Left renal cortex interstitium (tissue), 4 donors: ENCODE results near the gene HNF1A. TPM values are rescaled to one million over a fixed set of nuclear protein-coding genes. Genes with fewer than 3 reads are reported as not detected.

Experiments used
- DNase-seq, 4 donors: peaks; one replicate each; pipeline ENCODE4 v3.0.0-alpha.2; 2013; ENCODE audit warnings: low read depth in 4 of 4, low spot score in 2 of 4, missing footprints in 1 of 4
- polyA plus RNA-seq, 4 donors: library from polyadenylated mRNA; unstranded; fragments of 120-200 nt; gene quantifications; one replicate each; pipeline ENCODE4 v1.2.1, GENCODE V29; 2013; ENCODE audit not compliant: insufficient read length in 4 of 4

The HNF1A gene
- polyA plus RNA-seq, 4 donors = 12.2 to 24.9 (median 17.2) TPM

GRCh38 chr12:121005346-121005815 is 27.0 kb downstream of the HNF1A start:
- no peak for DNase-seq

- DNase-seq = no peak
Observed at GRCh38 chr12:121008347-121009098, 30.2 kb downstream of the HNF1A start.

GRCh38 chr12:121009741-121010140 is 31.4 kb downstream of the HNF1A start:
- DNase-seq = peak in 1 of 4 donors; percentile 46

- no peak for DNase-seq
Observed at GRCh38 chr12:121010860-121011259, 32.5 kb downstream of the HNF1A start.

GRCh38 chr12:121011820-121012219 is 33.5 kb downstream of the HNF1A start:
- no peak for DNase-seq

- DNase-seq = no peak
Observed at GRCh38 chr12:121013715-121014114, 35.4 kb downstream of the HNF1A start.

- peak; percentile 73 to 95 (median 78) for DNase-seq
Observed at GRCh38 chr12:121015825-121016766, 37.8 kb downstream of the HNF1A start, which contains the start of gene C12orf43. TSS of gene C12orf43 (minus strand) at chr12:121016487. CDS start at chr12:121016474, 13 bp downstream.

GRCh38 chr12:121017966-121018491 is 39.7 kb downstream of the HNF1A start:
- DNase-seq = no peak

GRCh38 chr12:121018860-121019617 is 40.7 kb downstream of the HNF1A start:
- DNase-seq = no peak

- no peak for DNase-seq
Observed at GRCh38 chr12:121021754-121022153, 43.4 kb downstream of the HNF1A start.

- no peak for DNase-seq
Observed at GRCh38 chr12:121022713-121023112, 44.4 kb downstream of the HNF1A start.

- no peak for DNase-seq
Observed at GRCh38 chr12:121023799-121024198, 45.5 kb downstream of the HNF1A start.

GRCh38 chr12:121025442-121026226 is 47.3 kb downstream of the HNF1A start:
- no peak for DNase-seq

GRCh38 chr12:121026274-121027045 is 48.1 kb downstream of the HNF1A start:
- no peak for DNase-seq

GRCh38 chr12:121030576-121031212 is 52.4 kb downstream of the HNF1A start:
- no peak for DNase-seq

GRCh38 chr12:121033625-121034349 is 55.4 kb downstream of the HNF1A start:
- DNase-seq = no peak

GRCh38 chr12:121034616-121035305 is 56.4 kb downstream of the HNF1A start:
- no peak for DNase-seq
